Activated CD4-positive, alpha-beta T cell treated with anti-CD3 and anti-CD28 coated beads, Interleukin-2, amount 50 U/mL, for 1 hour (primary cell): ENCODE data around the gene DMAP1.

Experiments used
- DNase-seq: peaks from one replicate; pipeline ENCODE4 v3.0.0-alpha.2; 2020

DMAP1 gene

DNA sequence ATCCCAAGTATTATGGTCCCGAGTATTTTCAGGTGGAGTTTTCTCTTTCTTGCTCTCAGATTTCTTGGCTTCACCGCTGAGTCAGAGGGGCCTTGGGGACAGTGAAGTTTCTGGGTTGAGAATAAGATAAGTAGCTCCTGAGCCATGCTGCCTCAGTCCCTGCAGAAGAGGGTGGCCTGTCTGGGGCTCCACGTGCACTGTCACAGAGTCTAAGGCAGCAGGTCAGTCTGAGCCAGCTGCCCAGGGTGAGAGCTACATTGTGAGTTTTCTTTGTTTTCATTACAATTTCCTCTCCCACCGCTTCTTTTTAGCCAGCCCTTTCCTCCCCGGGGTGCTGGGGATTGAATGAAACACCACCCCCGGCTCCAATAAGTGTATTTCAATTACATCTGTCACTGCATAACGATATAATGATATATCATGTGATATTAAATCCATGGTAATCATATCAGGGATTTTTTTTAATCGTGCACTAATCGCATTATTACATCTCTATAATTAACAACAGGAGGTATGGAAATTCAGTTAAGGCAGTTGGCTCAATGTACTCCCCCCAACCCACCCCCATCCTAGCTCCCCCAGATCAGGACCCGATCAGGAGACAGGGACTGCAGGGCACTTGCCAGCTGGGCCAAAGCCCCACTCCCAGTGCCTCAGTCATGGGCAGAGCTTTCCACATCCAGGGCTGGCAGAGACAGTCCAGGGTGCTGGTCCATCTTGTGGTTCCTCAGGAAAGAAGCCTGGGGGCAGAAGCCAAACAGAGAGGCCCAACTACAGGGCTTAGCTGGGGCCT is 43.7 kb downstream of the DMAP1 start:
- no peak for DNase-seq

DNA sequence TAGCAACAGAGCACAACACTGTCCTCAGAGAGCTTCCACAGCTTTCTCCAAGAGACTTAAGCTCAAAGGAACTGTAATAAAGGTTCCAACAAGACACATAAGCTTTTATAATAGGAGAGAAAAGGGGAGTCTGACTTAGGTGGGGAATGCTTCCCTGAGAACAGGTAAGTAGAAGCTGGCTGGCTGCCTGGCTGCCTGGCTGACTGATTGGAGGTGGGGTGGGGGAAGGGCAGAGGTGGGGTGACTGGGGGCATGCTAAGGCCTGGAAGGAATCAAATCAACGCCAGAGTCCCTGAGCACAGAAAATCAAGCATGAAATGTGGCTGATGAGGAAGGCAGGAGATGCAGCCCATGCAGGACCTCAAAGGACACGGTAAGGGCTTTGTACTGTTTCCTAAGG is 45.8 kb downstream of the DMAP1 start:
- no peak for DNase-seq

- no peak for DNase-seq
These were observed 47.5 kb downstream of the DMAP1 start for GRCh38 chr1:44260792-44261170.

- no peak for DNase-seq
These were observed 48.0 kb downstream of the DMAP1 start for GRCh38 chr1:44261171-44261817.

DNA sequence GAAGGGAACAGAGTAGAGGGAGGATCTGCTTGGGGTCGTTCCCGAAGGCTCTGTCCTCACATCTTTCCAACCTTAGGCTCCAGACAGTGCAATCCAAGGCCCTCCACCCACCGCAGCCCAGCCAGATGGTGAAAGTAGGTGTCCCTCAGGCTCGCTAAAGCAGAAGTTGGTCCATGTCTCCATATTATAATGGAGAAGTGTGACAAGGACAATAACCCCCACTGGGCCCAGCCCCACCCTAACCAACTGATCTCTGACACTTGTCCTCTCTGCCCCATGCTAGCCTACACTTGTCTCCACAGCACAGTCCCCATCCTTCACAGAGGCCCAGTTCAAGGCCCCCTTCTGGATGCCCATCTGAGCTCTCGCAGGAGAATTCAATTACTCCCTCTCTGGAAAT is 48.7 kb downstream of the DMAP1 start:
- no peak for DNase-seq

DNA sequence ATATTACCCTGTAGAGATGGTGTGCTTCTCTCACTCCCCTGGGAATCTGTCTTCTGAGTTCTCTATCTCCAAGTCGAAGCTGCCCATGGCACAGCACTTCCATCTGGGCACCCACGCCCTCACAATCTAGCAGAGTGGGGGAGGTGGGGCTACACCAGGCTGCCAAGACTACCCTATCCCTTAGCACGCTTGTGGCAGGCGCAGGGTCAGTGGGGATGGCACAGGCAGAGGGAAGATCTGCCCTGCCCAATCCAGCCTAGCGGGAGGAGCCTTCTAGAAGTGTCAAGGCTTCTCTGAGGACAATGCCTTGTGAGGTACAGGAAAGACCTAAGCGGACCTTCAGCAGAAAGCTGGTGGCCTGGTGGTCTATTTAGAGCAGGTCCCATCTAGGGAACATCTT is 49.1 kb downstream of the DMAP1 start:
- no peak for DNase-seq

DNA sequence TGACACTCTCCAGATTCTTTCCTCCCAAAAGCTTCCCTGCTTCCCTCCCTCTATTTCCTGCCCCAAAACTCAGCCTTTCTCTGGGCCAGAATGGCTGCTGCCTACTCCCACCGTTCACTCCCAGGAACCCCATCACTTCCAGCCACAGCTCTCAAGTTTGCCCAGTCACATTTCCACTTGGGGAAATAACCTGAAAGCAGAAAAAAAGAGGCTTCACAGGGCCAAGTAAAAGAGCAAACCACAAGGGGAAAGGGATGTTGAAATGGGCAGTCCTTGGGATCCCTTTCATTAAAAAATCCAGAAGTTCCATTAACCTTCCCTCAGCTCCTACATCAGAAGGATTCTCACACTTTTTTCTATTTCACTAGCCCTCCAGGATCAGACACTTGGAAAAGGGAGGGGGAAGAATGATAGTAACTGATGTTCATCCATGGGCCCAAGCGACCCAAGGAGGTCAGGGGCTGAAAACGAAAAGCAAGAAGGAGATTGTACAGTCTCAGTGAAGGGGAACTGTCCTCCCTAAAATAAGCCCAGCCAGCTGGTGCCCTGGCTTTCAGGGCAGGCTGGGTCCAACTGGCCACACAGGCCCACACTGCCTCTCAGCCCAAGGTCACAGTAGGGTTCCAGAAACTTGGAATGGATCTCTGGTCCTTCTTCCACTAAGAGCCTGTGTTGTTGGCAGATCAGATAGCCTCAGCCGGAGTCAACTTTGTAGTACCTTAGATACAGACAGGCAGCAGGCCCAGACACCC is 49.7 kb downstream of the DMAP1 start:
- DNase-seq = no peak

- DNase-seq = no peak
These were observed 50.5 kb downstream of the DMAP1 start for GRCh38 chr1:44263568-44264450.

DNA sequence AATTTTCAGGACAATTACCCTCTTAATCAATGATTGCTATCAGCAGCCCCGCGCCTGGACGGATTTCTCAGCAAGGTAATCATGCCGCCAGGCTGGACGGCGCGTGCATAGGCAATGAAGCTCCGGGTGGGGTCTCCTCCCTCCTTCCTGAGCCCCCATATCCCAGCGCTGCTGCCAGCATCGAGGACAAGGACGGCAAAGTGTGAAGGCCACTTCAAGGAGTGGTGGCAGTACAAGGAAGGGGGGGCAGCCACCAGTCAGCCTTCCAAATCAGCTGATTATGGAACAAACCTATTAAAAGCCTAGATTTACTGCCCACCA is 51.1 kb downstream of the DMAP1 start:
- no peak for DNase-seq

DNA sequence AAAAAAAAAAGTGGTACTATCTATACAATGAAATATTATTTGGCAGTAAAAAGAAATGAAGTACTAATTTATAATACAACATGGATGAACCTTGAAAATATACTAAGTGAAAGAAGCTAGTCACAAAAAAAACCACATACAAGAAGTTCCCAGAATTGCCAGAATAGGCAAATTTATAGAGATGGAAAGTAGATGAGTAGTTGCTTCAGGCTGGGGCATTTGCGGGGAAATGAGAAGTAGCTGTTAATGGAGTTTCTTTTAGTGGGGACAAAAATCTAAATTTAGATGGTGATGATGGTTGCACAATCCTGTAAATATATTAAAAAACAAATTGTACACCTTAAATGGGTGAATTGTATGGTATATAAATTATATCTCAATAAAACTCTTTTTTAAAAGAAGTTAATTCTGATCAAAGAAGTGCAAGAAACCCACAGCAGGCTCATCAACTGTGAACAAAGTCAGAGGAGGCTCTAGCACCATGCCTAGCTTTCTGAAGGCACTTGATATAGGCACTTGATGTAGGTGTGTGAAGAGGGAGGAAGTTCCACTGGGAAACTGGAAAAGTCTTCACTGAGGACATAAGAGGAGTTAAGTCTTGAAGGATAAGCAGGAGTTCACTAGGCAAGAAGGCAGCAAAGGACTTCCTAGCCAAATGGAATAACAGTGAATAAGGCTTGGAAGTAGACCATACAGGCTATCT is 52.5 kb downstream of the DMAP1 start:
- no peak for DNase-seq

GRCh38 chr1:44266400-44267344 is 53.4 kb downstream of the DMAP1 start:
- no peak for DNase-seq

DNA sequence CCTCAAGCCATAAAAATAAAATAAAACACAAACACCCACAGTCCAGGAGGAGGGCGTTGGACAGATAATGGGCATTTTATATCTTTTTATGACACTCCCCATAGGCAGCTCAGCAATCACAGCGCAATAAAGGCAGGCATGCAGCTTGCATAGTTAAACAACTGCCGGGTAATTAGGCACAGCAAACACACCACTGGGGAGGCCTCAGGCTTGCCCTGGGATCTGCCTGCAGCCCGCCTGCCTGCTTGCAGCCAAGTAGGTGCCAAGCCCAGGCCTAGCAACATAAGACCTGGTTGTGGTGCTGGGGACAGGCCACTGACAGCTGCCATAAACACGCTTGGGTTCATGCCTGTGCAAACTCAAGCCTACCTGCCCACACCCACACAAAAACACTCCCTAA is 54.2 kb downstream of the DMAP1 start:
- DNase-seq = no peak

DNA sequence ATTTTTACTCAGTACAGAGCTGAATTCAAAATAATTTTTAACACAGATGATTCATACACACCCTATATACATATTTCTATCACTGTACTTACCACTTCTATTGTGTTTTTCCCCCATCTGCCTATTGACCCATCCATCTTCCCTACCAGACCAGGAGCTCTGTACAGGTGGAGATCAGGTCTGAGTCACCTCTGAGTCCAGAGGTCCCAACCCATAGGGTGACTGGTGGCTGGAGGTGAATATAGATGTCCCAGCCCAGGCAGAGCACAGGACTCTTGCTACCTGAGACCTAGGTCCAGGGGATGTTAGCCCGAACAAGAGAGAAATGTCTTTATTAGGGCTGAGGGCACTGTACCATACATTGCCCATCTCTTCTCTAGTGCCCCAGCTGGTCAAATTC is 54.8 kb downstream of the DMAP1 start:
- no peak for DNase-seq
